T-helper 17 cell (primary cell): Measurements from ENCODE around the gene PARD3B. TPM values are rescaled to one million over a fixed set of nuclear protein-coding genes. Genes with fewer than 3 reads are reported as not detected.

ENCODE experiments used
- ATAC-seq: fragments of 150-1000 bp; cut with Tn5 transposase; 2 replicates; pipeline ENCODE4 v1.10.0; 2021; ENCODE audit warnings: mild to moderate bottlenecking, moderate library complexity
- DNase-seq, 3 donors: peaks; one replicate each; pipeline versions ENCODE4 v3.0.0 to v3.0.0-alpha.2; 2020 to 2021
- H3K9me3 ChIP-seq: one replicate; pipeline ENCODE4 v1.7.0; 2013; ENCODE audit warnings: low read length, mild to moderate bottlenecking; ENCODE audit not compliant: control insufficient read depth, poor library complexity, severe bottlenecking
- H3K27ac Mint-ChIP-seq: one replicate; pipeline ENCODE4 v1.8.0; 2022; ENCODE audit warnings: mild to moderate bottlenecking, moderate library complexity, mixed read lengths
- H3K27me3 Mint-ChIP-seq: one replicate; pipeline ENCODE4 v1.8.0; 2022; ENCODE audit warnings: mixed read lengths
- H3K36me3 Mint-ChIP-seq: one replicate; pipeline ENCODE4 v1.8.0; 2022; ENCODE audit warnings: low read depth, mixed read lengths
- H3K4me1 Mint-ChIP-seq: one replicate; pipeline ENCODE4 v1.8.0; 2022; ENCODE audit warnings: mild to moderate bottlenecking, mixed read lengths
- H3K4me3 Mint-ChIP-seq: one replicate; pipeline ENCODE4 v1.8.0; 2022; ENCODE audit warnings: mild to moderate bottlenecking, moderate library complexity, mixed read lengths
- total RNA-seq, 4 donors: library from RNA in 2 of 4; stranded (reverse) in 2 of 4; gene quantifications; one replicate each; pipeline ENCODE4 v1.2.3 and lab custom pipeline; 2022 to 2026

PARD3B gene
- total RNA-seq, 2 donors from 2014 or later, result 1.5 to 3.0 TPM

GRCh38 chr2:204632410-204632809, 87.1 kb downstream of the PARD3B start:
- H3K4me1 Mint-ChIP-seq, result no peaks in the 10 kb centered on the region
- no peaks in the 10 kb centered on the region for H3K9me3 ChIP-seq
- H3K27me3 Mint-ChIP-seq, result peaks cover 13% of the 10 kb centered on the region
- no peak for DNase-seq
- H3K4me3 Mint-ChIP-seq, result no peak overlapping the region
- no peak for ATAC-seq
- H3K36me3 Mint-ChIP-seq, result no peaks in the 10 kb centered on the region
- no peak overlapping the region for H3K27ac Mint-ChIP-seq

- H3K9me3 ChIP-seq, result no peaks in the 10 kb centered on the region
Measured at GRCh38 chr2:204634564-204634963, 89.3 kb downstream of the PARD3B start.

GRCh38 chr2:204635478-204635877, 90.2 kb downstream of the PARD3B start:
- no peaks in the 10 kb centered on the region for H3K36me3 Mint-ChIP-seq
- H3K27me3 Mint-ChIP-seq, result peaks cover 7% of the 10 kb centered on the region
- ATAC-seq (no peak), DNase-seq (no peak)
- H3K4me1 Mint-ChIP-seq, result no peaks in the 10 kb centered on the region
- no peak overlapping the region for H3K27ac Mint-ChIP-seq
- no peaks in the 10 kb centered on the region for H3K9me3 ChIP-seq
- no peak overlapping the region for H3K4me3 Mint-ChIP-seq

More at GRCh38 chr2:204634564-204634963, 89.3 kb downstream of the PARD3B start:
- Mint-ChIP-seq H3K4me1 (no peaks in the 10 kb centered on the region), H3K27me3 (peaks cover 7% of the 10 kb centered on the region), H3K4me3 (no peak overlapping the region), H3K36me3 (no peaks in the 10 kb centered on the region), H3K27ac (no peak overlapping the region)
- DNase-seq (no peak), ATAC-seq (no peak)

GRCh38 chr2:204638471-204639194, 93.4 kb downstream of the PARD3B start:
- no peak for DNase-seq
- ATAC-seq, result no peak
- no peak overlapping the region for H3K27ac Mint-ChIP-seq
- H3K4me1 Mint-ChIP-seq, result no peaks in the 10 kb centered on the region
- H3K9me3 ChIP-seq, result no peaks in the 10 kb centered on the region
- H3K36me3 Mint-ChIP-seq, result no peaks in the 10 kb centered on the region
- H3K27me3 Mint-ChIP-seq, result no peaks in the 10 kb centered on the region
- H3K4me3 Mint-ChIP-seq, result no peak overlapping the region

- ATAC-seq (no peak), DNase-seq (no peak)
- Mint-ChIP-seq H3K4me1 (no peaks in the 10 kb centered on the region), H3K36me3 (no peaks in the 10 kb centered on the region), H3K27ac (no peak overlapping the region), H3K4me3 (no peak overlapping the region), H3K27me3 (no peaks in the 10 kb centered on the region)
- H3K9me3 ChIP-seq, result no peaks in the 10 kb centered on the region
Measured at GRCh38 chr2:204643326-204643725, 98.1 kb downstream of the PARD3B start.

- no peaks in the 10 kb centered on the region for H3K9me3 ChIP-seq
- no peak overlapping the region for H3K27ac Mint-ChIP-seq
- H3K4me3 Mint-ChIP-seq, result no peak overlapping the region
- H3K36me3 Mint-ChIP-seq, result no peaks in the 10 kb centered on the region
- no peaks in the 10 kb centered on the region for H3K4me1 Mint-ChIP-seq
- DNase-seq (no peak), ATAC-seq (no peak)
- no peaks in the 10 kb centered on the region for H3K27me3 Mint-ChIP-seq
Measured at GRCh38 chr2:204645018-204645773, 99.9 kb downstream of the PARD3B start.

- DNase-seq (no peak), ATAC-seq (no peak)
- no peaks in the 10 kb centered on the region for H3K9me3 ChIP-seq
- no peak overlapping the region for H3K27ac Mint-ChIP-seq
- no peaks in the 10 kb centered on the region for H3K4me1 Mint-ChIP-seq
- H3K36me3 Mint-ChIP-seq, result no peaks in the 10 kb centered on the region
- H3K27me3 Mint-ChIP-seq, result no peaks in the 10 kb centered on the region
- no peak overlapping the region for H3K4me3 Mint-ChIP-seq
Measured at GRCh38 chr2:204647626-204648025, 102.4 kb downstream of the PARD3B start.

GRCh38 chr2:204650611-204651010, 105.3 kb downstream of the PARD3B start:
- Mint-ChIP-seq H3K27me3 (no peaks in the 10 kb centered on the region), H3K4me3 (no peak overlapping the region), H3K36me3 (no peaks in the 10 kb centered on the region), H3K4me1 (no peaks in the 10 kb centered on the region), H3K27ac (no peak overlapping the region)
- H3K9me3 ChIP-seq, result no peaks in the 10 kb centered on the region
- DNase-seq (no peak), ATAC-seq (no peak)

- H3K27ac Mint-ChIP-seq, result no peak overlapping the region
- DNase-seq, result no peak
- H3K4me3 Mint-ChIP-seq, result no peak overlapping the region
- no peaks in the 10 kb centered on the region for H3K9me3 ChIP-seq
- no peak for ATAC-seq
- no peaks in the 10 kb centered on the region for H3K4me1 Mint-ChIP-seq
- no peaks in the 10 kb centered on the region for H3K27me3 Mint-ChIP-seq
- no peaks in the 10 kb centered on the region for H3K36me3 Mint-ChIP-seq
Measured at GRCh38 chr2:204652063-204652462, 106.8 kb downstream of the PARD3B start.

- Mint-ChIP-seq H3K4me1 (no peaks in the 10 kb centered on the region), H3K36me3 (no peaks in the 10 kb centered on the region), H3K27me3 (no peaks in the 10 kb centered on the region), H3K27ac (no peak overlapping the region), H3K4me3 (no peak overlapping the region)
- DNase-seq, result no peak
- ATAC-seq, result no peak
- no peaks in the 10 kb centered on the region for H3K9me3 ChIP-seq
Measured at GRCh38 chr2:204654669-204655068, 109.4 kb downstream of the PARD3B start.

- DNase-seq (no peak), ATAC-seq (no peak)
- Mint-ChIP-seq H3K27me3 (no peaks in the 10 kb centered on the region), H3K4me3 (no peak overlapping the region), H3K36me3 (no peaks in the 10 kb centered on the region), H3K4me1 (no peaks in the 10 kb centered on the region), H3K27ac (no peak overlapping the region)
- no peaks in the 10 kb centered on the region for H3K9me3 ChIP-seq
Measured at GRCh38 chr2:204655101-204655500, 109.8 kb downstream of the PARD3B start.

- Mint-ChIP-seq H3K4me3 (no peak overlapping the region), H3K27ac (no peak overlapping the region), H3K27me3 (no peaks in the 10 kb centered on the region), H3K4me1 (no peaks in the 10 kb centered on the region), H3K36me3 (no peaks in the 10 kb centered on the region)
- ATAC-seq (no peak), DNase-seq (no peak)
- H3K9me3 ChIP-seq, result no peaks in the 10 kb centered on the region
Measured at GRCh38 chr2:204655626-204656025, 110.4 kb downstream of the PARD3B start.

GRCh38 chr2:204657024-204657423, 111.7 kb downstream of the PARD3B start:
- ATAC-seq (no peak), DNase-seq (no peak)
- H3K27me3 Mint-ChIP-seq, result no peaks in the 10 kb centered on the region
- H3K27ac Mint-ChIP-seq, result no peak overlapping the region
- H3K4me1 Mint-ChIP-seq, result no peaks in the 10 kb centered on the region
- H3K36me3 Mint-ChIP-seq, result no peaks in the 10 kb centered on the region
- H3K4me3 Mint-ChIP-seq, result no peak overlapping the region
- H3K9me3 ChIP-seq, result no peaks in the 10 kb centered on the region

GRCh38 chr2:204662956-204663355, 117.7 kb downstream of the PARD3B start:
- DNase-seq, result no peak
- no peaks in the 10 kb centered on the region for H3K9me3 ChIP-seq
- Mint-ChIP-seq H3K36me3 (no peaks in the 10 kb centered on the region), H3K27me3 (no peaks in the 10 kb centered on the region), H3K27ac (no peak overlapping the region), H3K4me3 (no peak overlapping the region), H3K4me1 (no peaks in the 10 kb centered on the region)
- no peak for ATAC-seq
